Embryonic facial prominence (tissue), 1 donor: Measurements from ENCODE around the gene SMAD2.
"Not testable (repeated sequence)": the region's sequence is repeated elsewhere in the genome, so short reads cannot be mapped to it uniquely, and the experiment has no call there.

ENCODE experiments used
- DNase-seq: peaks from one replicate; pipeline ENCODE4 v3.0.0-alpha.2; 2016; ENCODE audit errors: extremely low spot score

The SMAD2 gene

DNA sequence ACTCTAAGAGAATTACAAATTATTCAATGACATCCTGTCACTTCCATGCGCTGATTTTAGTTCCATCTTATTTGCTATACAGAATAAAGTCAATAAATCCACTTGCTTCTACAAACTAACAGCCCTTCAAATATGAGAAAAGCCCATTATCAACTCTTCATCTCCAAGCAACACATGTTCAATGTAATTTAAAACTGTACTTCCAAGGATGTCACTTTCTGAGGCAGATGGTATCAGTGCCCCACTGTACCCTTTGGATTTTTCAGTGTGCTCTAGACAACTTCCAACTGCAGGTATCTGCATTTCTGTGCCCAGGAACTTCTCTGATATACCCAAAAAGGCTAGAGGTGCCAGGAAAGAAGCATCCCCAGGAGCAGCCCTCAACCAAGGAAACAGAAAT, 87.6 kb downstream of the SMAD2 start:
- DNase-seq: no peak

DNA sequence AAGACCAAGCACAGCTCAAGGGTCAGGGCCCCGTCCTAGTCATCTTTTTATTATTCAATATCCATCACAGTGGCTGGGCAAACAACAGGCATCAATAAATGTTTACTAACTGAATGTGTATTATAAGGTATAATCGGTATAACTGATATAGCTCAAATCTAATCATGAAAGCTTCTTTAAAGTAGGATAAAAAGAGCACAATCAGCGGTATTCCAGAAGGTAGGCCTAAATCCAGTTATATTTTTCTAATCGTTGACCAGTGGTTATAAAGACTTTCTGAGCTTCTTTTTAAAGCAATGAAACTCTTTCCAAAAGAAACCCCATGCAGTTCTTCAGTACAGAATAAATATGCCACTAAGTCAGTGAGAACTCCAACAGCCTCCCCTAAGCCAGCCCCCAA, 92.1 kb downstream of the SMAD2 start:
- no peak for DNase-seq

DNA sequence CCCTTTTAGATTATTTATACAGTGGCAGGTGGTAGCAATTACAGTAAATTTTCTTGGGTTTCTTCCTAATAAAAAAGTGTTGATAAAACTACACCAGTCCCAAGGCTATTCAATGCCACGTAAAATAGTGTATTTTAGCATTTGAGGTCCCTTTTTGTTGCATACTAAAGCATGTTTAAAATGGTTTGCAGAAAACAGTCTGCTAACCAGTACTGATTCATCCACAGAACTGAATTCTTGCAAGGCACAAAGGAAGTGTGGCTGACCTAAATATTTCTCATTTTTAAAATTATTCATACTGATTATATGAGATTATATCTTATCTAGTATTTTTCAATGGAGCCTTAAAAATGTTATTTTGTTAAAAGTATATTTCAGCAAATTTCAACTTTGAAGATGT, 98.1 kb downstream of the SMAD2 start:
- no peak for DNase-seq

DNA sequence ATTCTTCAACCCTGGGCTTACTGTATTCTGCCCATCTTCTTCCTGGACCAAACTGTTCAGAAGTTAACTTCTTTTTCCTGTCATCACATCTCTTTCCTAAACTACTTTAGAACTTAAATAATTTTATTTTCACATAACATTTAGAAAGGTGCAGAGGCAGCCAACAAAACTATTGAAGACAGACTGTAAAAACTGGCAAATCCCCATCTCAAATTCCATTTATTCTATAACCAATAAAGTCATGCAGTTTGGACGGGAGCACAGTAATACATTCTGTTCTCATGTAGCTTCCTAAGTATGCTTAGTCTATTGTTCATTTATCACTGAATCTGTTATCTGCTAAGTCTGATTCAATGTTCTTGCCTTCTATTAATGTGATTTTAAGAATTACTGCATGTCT, 99.1 kb downstream of the SMAD2 start:
- DNase-seq: no peak

DNA sequence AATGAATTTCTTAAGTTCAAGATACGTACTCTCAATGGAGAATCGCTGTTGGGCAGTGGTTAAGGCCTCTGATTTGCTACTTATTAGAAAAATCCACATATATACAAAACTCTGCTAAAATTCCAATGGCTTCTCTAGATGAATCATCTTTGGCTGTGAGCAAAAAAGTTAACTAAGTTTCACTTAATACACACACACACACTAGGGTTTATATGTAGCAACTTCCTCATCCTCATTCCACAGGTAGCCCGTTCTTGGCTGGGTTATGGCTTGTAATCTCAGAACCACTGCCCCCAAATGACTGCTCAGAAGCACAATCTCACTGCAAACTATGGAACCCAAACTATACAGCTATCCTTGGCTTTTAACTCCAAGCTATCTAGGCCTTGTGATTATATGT, 99.7 kb downstream of the SMAD2 start:
- DNase-seq: no peak

DNA sequence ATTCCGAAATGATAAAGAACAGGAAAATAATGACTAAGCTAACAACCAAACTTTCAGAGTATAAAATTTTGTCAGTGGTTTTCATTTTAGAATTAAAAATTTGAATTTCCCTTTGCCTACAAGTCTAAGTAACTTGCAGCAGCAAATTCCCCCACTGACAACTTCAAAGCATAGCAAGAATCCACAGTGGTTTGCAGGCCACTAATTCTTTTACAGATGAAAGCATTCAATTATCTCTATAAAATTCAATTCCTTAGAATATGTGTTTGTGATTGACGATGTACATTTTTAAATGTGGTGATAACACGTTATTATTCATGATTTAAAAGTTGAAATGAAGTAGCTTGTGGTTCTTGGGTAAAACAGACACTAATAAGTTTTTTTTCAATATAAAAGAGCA, 100.6 kb downstream of the SMAD2 start:
- DNase-seq: no peak

DNA sequence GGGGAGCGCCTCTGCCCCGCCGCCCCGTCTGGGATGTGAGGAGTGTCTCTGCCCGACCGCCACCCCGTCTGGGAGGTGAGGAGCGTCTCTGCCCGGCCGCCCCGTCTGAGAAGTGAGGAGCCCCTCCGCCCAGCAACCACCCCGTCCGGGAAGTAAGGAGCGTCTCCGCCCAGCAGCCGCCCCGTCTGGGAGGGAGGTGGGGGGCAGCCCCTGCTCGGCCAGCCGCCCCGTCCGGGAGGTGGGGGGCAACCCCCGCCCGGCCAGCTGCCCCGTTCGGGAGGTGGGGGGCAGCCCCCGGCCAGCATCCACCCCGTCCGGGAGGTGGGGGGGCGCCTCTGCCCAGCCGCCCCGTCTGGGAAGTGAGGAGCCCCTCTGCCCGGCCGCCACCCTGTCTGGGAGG, 102.4 kb downstream of the SMAD2 start:
- DNase-seq: not testable (repeated sequence)

DNA sequence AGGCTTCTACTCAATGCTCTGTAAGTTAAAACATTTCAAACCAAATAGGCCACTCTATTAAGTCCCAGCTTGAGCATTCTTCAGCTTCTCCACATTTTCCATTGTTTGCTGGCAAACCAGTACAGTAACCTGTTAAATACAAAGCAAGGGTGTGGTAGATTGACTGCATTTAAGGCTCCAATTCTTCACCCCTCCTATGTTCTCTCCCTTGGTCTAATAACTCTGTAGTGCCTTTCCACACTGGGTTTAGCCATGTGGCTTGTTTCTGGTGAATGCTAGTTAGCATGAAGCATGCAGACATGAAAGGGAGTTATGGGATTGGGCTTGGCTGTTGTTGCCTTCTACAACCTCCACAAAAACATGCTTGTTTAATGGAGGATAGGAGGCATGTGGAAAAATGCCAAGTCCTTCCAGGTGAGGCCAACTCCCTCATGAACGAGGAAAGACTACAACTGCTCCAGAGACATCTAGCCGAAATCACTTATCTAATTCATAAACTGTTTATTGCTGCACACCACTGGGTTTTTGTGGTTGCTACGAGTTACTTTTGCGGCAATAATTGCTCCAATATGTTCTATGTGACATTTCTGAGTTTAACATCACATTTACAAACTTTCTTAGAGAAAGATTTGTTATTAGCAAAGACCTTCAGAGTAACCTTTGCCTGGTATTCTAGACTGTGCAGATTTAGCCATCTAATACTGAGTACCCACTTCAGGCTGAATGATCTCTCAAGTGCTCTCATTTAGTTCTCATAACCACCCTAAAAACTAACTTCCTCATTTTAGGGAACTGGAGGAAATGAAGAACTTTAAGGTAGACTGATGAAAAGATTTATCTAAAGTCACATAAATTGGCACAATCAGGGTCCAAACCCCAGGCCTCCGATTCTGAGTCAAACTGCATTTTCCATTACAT, 104.0 kb downstream of the SMAD2 start:
- DNase-seq: no peak

DNA sequence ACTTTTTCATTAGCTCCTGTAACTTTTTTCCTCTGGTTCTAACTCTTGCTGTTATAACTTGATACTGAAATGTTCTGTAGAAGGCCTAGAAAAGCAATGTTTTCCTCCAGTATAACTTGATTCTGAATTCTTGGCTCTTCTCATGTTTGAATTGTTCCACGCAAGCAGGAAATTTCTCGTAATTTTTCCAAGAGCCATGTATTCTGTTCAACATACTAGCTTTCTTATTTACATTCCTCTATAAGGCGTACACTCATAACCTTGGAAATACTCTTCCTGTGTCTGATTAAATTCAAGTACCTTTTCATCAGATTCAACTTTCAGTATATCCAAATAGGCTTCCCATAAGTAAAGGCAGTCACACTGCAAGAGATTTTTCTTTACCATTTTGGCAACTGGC, 109.1 kb downstream of the SMAD2 start:
- no peak for DNase-seq

DNA sequence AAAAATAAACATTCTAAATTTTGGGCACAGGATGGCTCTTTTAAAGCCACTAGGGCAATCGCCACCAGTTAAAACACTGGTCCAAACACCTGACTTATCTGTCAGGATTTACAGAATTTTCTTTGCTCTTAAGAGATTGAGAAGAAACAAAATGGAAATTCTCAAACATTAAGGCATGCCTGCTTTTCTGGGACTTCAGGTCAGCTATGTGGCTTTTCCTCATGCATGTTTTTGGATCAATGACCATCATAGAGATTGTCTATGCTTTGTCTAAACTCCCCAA, 112.7 kb downstream of the SMAD2 start:
- no peak for DNase-seq

DNA sequence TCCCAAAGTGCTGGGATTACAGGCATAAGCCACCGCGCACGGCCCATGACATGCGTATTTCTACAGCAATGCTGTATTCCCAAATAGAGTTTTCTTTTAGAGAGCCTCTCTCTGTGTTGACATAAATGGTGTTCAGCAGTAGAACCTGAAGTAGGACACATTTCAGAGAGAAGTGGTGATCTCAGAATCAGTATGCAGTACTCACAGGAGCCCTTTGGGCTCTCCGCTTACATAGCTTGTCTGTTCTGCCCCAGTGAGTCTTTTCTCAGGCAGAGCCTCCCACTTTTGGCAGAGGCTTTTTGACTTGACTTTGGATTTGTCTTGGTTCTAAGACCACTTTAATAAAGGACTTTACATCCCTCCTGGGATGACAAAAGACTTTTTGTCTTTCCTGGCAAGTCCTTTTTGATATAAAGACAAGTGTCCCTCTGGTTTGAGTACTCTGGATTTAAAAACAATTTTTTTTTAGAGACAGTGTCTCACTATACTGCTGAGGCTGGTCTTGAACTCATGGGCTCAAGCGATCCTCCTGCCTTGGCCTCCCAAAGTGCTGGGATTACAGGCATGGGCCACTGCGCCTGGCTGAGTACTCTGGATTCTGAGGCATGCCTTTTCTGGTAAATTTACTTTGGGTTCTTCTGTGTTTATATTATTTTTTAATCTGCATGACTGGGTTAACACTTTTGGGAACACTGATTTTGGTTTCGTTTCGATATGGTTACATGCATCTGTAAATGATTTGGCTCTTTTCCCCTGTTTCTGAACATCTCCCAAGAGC, 113.3 kb downstream of the SMAD2 start:
- DNase-seq: no peak

DNA sequence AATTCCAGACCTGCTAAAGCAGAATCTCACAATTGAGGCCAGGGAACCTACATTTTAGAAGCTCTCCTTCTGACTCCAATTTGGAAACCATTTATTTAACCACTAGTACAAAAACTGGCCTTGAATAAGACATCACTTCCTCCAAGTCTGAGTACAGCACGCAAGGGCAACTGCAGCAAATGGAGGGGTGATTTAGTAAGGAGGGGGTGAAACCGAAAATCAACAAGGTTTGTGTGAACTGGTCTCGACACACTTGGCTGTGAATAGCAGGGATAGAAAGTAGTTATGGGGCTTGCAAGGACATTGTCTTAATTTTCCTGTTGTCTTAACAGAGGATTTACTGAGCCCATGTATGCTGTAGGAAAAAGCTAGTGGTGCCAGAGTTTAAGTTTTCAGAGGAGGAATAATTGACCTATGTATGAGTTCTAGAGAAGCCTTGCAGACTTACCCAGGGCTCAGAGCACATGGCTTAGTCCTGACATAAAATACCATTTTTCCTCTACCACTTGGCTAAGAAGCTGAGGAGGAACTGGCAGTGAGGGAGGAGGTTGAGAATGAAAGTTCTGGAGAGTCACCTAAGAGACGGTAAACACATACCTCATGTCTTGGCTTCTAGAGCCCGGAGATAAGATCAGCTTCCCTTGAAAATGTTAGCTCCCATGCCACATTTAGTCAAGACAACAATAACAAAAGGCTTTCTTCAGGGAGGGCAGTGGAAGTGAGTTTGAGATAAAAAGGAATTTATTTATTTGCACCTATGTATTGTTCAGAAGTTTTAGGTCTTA, 114.8 kb downstream of the SMAD2 start:
- no peak for DNase-seq

DNA sequence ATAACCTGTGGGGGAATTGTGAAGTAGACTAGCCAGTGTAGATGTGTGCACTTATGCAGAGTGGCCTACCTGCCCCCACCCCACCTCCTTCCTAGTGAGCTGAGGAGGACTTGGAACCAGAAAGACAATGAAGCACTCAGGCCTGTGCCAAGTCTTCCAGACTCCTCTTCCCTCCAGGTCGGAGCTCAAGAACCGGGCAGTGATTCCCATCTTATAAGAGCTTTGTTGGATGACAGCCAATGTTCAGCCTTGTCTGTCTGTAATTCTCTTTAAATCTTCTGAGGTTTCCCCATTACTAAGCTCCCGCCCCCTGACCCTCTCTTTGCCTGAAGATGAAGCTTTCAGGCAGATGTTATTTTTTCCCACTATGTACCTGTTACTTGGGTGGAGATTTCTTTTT, 121.0 kb downstream of the SMAD2 start:
- no peak for DNase-seq

DNA sequence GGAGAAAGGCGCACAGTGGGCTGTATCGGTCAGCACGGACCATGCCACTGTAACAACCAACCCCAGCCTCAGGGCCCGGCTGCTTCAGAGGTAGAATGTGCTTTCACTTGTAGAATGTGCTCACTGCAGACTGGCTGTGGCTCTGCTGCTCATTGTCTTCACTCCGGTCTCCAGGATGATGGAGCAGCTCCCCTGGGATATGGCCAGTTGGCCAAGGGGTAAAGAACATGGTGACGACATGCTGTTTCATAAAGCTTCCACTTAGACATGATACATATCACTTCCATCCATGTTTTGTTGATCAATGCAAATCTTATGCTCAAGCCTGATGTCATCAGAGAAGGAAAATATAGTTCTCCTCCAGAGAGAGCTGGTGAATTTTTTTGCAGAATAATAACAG, 127.7 kb downstream of the SMAD2 start:
- DNase-seq: no peak

DNA sequence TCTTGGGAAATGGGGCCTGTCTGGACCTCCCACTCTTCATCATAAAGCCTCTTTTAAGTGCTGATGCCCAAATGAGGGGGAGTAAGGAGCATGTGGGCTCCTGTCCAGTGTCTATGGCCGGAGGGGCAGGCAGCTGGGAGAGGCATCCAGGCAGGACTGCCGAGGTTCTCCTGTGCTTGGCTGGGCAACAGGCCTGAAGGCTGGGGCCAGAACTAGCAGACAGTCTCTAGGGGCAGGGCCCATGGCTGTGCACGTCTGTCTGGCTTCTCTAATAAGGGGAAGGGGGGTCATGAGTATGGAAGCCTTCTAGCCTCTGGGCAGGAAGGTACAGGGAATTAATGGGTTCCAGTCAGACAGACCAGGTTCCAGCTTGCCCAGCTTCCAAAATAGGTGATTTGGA, 128.6 kb downstream of the SMAD2 start:
- no peak for DNase-seq

DNA sequence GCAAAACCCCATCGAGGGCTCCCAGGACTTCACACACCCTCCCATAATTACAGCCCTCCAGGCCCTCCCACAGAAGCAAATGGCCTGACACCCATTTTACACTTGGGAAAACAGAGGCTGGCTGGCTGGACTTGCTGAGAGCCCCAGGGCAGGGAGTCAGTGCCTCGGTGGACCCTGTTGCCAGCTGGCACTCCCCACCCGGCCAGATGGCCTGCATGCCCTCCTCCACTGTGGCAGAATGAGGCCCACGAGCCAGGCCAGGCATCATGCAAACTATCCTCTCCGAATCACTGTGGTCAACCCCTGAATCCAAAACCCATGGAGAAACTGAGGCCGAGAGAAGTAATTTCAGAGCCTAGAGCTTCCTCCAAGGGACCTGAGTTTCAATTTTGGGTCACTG, 129.7 kb downstream of the SMAD2 start:
- DNase-seq: no peak

DNA sequence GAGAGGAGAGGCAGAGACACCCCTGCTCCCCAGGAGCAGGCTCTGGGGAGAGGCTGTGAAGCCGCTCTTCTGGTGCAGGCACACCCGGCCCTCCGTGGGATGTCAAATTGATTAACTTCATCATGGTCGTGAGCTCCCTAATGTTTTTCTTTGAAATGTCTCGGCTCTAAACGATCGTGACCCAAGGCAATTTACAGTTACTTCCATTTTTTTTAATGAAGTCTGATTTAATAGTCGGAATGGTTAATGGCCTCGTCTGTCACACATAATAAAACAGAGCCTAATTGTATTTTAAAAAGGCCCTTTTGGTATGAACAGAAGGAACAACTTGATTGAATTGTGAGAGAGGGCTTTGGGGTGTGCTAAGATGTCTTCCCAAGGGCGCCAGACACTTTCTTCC, 130.2 kb downstream of the SMAD2 start:
- no peak for DNase-seq

DNA sequence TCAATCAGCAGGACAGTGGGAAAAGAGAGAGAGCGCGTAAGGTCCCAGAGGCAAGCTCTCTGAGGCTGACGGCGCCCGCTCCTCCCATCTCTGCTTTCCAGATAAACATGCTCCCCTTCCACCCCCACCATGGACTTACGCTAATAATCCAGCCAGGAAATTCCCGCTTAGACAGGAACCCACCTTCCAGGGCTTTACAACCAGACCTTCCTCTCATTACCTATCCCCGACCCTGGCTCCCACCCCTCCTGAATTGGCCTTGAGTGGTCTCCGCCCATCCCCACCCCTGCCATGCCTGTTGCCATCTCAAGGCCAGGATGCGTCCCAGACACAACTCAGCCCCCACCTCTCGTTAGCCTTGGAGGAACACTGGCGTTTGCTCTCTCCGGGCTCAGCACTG, 131.1 kb downstream of the SMAD2 start:
- DNase-seq: no peak

DNA sequence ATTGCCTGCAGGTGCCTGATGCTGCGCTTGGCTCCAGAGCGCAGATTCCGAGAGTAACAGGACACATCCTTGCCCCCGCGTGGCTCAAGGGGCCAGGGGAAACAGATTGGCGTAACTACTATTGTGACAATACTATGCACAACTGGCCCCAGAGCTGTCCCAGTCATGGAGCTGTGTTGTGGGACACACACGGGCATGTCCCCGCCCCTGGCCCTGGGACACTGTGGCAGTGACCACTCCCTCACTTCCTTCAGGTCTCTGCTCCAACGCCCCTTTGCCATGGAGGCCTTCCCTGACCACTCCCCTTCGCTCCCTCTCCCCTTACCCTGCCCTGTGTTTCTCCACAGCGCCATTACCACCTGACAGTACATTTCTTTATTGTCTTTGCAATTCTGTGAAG, 132.1 kb downstream of the SMAD2 start:
- no peak for DNase-seq

DNA sequence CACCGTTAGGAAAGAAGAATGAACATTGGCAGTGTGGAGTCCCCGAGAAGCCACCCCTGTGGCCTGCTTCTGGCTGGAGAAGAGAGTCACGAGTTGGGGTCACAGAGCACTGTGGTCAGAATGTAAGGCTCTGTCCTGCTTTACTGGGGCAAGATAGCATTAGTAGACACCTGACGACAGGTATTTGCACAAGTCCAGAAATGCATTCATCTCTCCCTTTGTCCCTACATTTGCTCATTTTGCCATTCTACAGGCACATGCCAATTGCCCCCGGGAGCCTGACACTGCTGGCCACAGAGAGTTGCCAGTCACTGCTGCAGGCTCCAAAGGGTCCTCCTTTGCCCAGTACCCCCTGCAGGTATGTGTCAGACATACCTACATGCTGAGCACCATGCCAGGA, 133.3 kb downstream of the SMAD2 start:
- no peak for DNase-seq

DNA sequence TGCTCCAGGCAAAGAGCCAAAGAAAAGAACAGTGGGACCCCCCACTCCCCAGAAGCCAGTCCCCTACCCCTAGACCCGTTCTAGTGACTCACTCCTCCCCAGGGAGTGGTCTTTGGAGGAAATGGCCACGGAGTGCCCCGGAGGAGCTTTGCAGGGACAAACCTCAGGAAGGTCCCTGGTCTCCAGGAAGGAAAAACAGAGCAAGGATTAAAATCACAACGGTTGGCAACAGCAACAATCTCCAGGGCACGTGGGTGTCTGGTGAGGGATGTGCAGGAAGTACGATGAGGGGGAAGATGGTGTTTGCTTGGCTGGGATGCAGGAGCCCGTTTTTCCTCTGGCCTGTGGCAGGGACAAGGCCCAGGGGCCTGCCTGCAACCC, 135.0 kb downstream of the SMAD2 start:
- no peak for DNase-seq

DNA sequence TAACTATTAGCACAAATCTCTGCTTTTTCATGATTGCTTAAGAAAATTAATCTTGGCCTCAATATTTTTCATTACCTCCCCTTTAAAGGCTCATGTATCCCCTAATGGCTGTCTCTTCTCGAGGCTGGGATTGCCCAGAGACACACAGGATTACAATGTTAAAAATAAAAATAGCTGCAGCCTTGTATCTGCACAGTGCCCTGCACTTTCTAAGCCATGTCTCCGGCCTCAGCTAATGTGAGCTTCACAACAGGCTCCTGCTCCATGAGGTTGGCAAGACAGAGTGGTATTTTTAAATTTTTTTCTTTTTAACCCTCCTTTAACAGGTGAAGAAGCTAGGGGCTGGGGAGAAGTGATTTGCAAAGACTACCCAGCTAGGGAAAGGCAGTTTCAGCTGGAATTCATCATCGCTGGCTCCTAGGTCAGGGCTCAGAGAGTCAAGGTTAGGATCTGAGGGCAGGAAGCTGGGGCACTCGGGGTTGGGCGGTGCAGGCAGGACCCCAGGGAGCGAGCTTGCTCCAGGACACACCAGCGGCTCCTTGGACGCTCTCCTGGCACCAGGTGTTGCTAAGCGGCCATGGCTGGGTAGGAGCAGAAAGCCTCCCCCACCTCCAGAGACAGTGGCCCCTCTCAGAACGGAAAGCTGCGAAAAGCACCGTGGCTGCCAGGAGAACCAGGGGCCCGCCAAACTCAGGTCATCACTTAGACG, 135.6 kb downstream of the SMAD2 start:
- DNase-seq: no peak
